Fibroblast of the aortic adventitia (primary cell): ENCODE results near the gene BANK1. TPM values are rescaled to one million over a fixed set of nuclear protein-coding genes. Genes with fewer than 3 reads are reported as not detected.

Experiments used
- DNase-seq: peaks from one replicate; pipeline ENCODE4 v3.0.0-alpha.2; 2010; ENCODE audit warnings: low read depth
- H3K4me3 ChIP-seq: 2 replicates; pipeline ENCODE4 v1.5.1; 2011; ENCODE audit warnings: low read depth, mild to moderate bottlenecking, control low read depth, low read length, moderate library complexity
- total RNA-seq: library from RNA; depleted of rRNA; stranded (reverse); fragments of >200 nt; gene quantifications from 2 replicates; pipeline ENCODE4 v1.2.3, GENCODE V29; 2012; ENCODE audit warnings: low replicate concordance
- TF ChIP-seq, protein P1 (sequence below): IDR thresholded peaks from 2 replicates; pipeline ENCODE4 v1.5.1; 2011; ENCODE audit warnings: mild to moderate bottlenecking, low read length, control low read depth, inconsistent platforms; ENCODE audit not compliant: insufficient read depth

The BANK1 gene
- total RNA-seq, 1 donor, result 0.54 TPM

DNA sequence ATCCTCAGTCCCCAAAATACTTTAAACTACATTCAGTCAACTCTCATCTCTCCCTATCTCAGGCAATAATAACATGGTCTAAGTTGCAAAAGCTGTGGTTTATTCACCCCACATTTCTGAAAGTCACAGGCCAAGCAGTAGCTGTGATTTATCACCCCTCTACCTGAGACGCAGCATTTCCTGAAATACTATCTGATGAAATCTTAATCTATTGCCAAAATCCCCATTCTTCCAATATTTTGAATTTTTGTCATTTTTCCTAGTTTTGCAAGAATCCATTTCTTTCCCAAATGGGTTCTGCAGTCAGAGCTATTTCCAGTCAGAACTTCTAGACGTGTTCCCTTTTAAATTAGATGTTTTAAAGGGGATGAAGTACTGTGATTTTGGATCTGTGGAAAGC, 148.3 kb downstream of the BANK1 start:
- TF ChIP-seq, protein P1, sequence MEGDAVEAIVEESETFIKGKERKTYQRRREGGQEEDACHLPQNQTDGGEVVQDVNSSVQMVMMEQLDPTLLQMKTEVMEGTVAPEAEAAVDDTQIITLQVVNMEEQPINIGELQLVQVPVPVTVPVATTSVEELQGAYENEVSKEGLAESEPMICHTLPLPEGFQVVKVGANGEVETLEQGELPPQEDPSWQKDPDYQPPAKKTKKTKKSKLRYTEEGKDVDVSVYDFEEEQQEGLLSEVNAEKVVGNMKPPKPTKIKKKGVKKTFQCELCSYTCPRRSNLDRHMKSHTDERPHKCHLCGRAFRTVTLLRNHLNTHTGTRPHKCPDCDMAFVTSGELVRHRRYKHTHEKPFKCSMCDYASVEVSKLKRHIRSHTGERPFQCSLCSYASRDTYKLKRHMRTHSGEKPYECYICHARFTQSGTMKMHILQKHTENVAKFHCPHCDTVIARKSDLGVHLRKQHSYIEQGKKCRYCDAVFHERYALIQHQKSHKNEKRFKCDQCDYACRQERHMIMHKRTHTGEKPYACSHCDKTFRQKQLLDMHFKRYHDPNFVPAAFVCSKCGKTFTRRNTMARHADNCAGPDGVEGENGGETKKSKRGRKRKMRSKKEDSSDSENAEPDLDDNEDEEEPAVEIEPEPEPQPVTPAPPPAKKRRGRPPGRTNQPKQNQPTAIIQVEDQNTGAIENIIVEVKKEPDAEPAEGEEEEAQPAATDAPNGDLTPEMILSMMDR, result no peak
- peak; percentile 27 for DNase-seq
- no peak overlapping the region for H3K4me3 ChIP-seq

DNA sequence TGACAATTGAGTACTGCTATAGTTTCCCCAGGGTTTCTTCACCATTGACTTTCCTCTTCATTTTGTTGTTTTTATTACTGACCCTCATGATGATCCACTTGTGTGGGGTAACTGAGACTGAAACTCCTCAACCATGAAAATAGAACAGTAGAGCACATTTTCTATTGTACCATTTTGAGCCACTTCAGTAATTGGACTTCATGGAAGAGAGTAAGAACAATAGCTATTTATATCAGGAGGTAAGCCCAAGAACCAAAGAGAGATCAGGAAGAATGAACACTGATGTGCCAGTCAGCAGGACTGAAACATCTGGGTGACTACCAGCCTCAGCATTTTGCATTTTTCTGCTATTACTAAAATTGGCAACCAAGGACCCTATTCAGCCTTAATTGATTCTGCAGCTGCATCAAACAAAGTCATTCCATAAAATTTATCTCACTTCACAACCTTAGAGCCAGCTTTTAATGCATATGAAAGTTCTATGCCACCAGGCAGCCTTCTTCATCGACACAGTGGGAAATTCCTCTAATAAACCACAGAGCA, 151.4 kb downstream of the BANK1 start:
- DNase-seq, result peak; percentile 17
- TF ChIP-seq, protein P1, result no peak

DNA sequence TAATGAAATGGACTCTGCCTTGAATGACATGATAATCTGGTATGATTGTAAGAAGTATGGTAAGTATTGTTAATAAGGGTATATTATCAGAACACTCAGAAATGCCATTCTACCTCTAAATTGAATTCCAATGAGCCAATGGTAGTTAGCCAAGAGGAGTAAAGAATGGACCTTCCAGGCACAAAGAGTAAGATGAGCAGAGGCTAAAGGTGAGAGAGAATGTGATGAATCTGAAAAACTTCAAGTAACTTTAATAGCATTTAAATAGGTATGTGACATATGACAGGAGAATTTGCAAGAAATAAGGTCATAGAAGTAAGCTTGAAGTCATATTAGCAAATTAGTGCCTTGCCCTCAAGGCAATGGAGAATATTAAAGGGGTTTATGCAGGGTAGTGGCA, 152.4 kb downstream of the BANK1 start:
- no peak for DNase-seq
- H3K4me3 ChIP-seq, result no peak overlapping the region
- TF ChIP-seq, protein P1, result no peak

More for the DNA sequence above, 151.4 kb downstream of the BANK1 start:
- H3K4me3 ChIP-seq, result no peak overlapping the region

DNA sequence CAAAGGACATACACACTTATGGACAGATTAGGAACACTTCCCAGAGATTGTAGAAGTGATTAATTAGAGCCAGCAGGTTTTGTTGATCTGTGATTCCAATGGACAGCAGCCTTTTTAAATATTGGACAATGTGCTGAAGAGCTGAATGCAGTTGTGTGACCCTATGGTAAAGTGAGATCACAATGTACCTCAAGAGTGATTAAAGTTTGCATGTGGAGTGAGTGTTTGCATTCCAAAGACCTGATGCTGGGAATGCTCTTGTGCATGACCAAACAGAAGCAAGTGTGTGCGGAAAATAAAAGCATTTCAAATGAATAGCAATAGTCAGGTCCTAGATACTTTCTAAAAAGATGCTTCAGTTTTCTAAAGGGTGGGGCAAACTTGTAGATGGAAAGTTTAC, 154.1 kb downstream of the BANK1 start:
- peak; percentile 15 for DNase-seq
- TF ChIP-seq, protein P1, result no peak
- no peak overlapping the region for H3K4me3 ChIP-seq

DNA sequence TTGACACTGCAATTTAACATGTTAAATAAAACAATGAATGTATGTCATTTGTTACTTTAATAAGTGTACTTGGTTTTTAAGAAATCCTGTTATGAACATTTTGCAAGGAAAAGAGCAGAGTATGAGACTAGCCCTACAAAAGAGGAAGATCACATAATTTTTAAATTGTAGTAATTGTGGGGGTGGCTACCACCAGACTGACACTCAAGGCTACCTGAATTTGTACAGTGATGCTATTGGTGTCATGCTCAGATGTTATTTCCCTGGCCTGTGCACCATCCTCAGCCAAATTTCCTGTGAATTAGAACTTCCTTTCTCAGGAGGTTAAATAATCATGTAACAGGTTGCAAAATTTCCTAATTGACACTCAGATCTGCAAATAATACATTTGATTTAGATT, 157.5 kb downstream of the BANK1 start:
- DNase-seq, result no peak
- no peak overlapping the region for H3K4me3 ChIP-seq
- TF ChIP-seq, protein P1, result no peak

DNA sequence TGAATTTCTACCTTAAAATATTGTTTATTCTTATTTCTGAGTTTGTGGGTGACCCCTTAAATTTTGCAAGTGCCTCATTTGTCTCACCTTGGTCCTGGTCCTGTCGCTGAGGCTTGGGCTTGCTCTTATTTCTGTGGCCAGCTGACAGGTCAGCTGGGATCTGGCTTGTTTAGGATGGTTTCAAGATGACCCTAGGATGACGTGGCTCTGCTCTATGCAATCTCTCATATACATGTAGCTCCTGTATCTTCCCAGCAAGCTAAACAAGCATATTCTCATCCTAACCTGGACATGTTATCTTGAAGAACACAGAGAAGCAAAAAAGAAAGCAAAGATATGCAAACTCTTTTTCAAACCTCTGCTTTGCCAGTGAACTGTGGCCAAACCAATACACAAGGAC, 158.4 kb downstream of the BANK1 start:
- TF ChIP-seq, protein P1, result no peak
- DNase-seq, result no peak
- no peak overlapping the region for H3K4me3 ChIP-seq
